Peyer's patch (tissue), 4 donors: ENCODE data around the gene GPS1.

Source experiments
- POLR2A ChIP-seq, 2 donors: fragments of 450-650 bp; IDR thresholded peaks; one replicate each; pipeline ENCODE4 v1.5.1; 2017; ENCODE audit warnings: antibody characterized with exemption in 2 of 2, mild to moderate bottlenecking in 2 of 2, moderate library complexity in 2 of 2
- TF ChIP-seq, protein P1 (sequence below), 6 experiments: fragments of 450-650 bp in 4 of 6; fragments of 200-600 bp in 2 of 6; sonication (generic) in 1 of 6; IDR thresholded peaks; one replicate each; pipeline ENCODE4 v1.5.1; 2017 to 2019; ENCODE audit warnings: antibody characterized with exemption in 6 of 6, mild to moderate bottlenecking in 3 of 6, moderate library complexity in 1 of 6

GRCh38 chr17:82016061-82016874 is 35.4 kb upstream of the GPS1 start:
- TF ChIP-seq, protein P1, sequence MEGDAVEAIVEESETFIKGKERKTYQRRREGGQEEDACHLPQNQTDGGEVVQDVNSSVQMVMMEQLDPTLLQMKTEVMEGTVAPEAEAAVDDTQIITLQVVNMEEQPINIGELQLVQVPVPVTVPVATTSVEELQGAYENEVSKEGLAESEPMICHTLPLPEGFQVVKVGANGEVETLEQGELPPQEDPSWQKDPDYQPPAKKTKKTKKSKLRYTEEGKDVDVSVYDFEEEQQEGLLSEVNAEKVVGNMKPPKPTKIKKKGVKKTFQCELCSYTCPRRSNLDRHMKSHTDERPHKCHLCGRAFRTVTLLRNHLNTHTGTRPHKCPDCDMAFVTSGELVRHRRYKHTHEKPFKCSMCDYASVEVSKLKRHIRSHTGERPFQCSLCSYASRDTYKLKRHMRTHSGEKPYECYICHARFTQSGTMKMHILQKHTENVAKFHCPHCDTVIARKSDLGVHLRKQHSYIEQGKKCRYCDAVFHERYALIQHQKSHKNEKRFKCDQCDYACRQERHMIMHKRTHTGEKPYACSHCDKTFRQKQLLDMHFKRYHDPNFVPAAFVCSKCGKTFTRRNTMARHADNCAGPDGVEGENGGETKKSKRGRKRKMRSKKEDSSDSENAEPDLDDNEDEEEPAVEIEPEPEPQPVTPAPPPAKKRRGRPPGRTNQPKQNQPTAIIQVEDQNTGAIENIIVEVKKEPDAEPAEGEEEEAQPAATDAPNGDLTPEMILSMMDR (IDR thresholded peaks at IDR 0.05), result no peak
- no peak for TF ChIP-seq POLR2A (IDR thresholded peaks at IDR 0.05)
